Body of pancreas (tissue), 4 donors: Measurements from ENCODE around the gene BOD1L1. TPM values are rescaled to one million over a fixed set of nuclear protein-coding genes. Genes with fewer than 3 reads are reported as not detected.

Experiments
- ATAC-seq: fragments of 150-250 bp; one replicate; pipeline ENCODE4 v1.9.1; 2016
- DNase-seq, 4 donors: peaks; one replicate each; pipeline ENCODE4 v3.0.0-alpha.2; 2019
- H3K27ac ChIP-seq, 4 donors: fragments of 200-600 bp; sonication (generic); 1 replicate in 3 of 4; 2 replicates in 1 of 4; pipeline versions ENCODE4 v1.5.1 to v1.6.1; 2016 to 2019; ENCODE audit warnings: mild to moderate bottlenecking in 1 of 4, mixed read lengths in 1 of 4, moderate library complexity in 1 of 4
- H3K27me3 ChIP-seq, 2 donors: fragments of 200-600 bp; sonication (generic); one replicate each; pipeline ENCODE4 v1.6.0; 2016; ENCODE audit warnings: mild to moderate bottlenecking in 1 of 2
- H3K36me3 ChIP-seq, 2 donors: fragments of 200-600 bp; sonication (generic); replicated peaks in 1 of 2; 2 replicates each; pipeline ENCODE4 v1.5.1; 2016; ENCODE audit warnings: low read depth in 2 of 2; ENCODE audit not compliant: insufficient read depth in 1 of 2
- H3K4me1 ChIP-seq: fragments of 200-600 bp; sonication (generic); one replicate; pipeline ENCODE4 v1.6.0; 2016
- H3K4me3 ChIP-seq, 2 donors: fragments of 200-600 bp; sonication (generic); 1 replicate in 1 of 2; 2 replicates in 1 of 2; pipeline ENCODE4 v1.5.1; 2016 to 2019
- H3K9me3 ChIP-seq, 3 donors: fragments of 200-600 bp; sonication (generic); 1 replicate in 2 of 3; 2 replicates in 1 of 3; pipeline ENCODE4 v1.5.1; 2016
- CTCF ChIP-seq, 7 experiments: fragments of 450-650 bp in 4 of 7; fragments of 200-600 bp in 3 of 7; sonication (generic) in 3 of 7; IDR thresholded peaks; one replicate each; pipeline ENCODE4 v1.5.1; 2016 to 2019; ENCODE audit warnings: antibody characterized with exemption in 7 of 7
- POLR2A ChIP-seq, 3 donors: fragments of 450-650 bp; IDR thresholded peaks; one replicate each; pipeline ENCODE4 v1.6.1; 2016; ENCODE audit warnings: antibody characterized with exemption in 3 of 3, mild to moderate bottlenecking in 2 of 3
- WGBS, 2 donors: methylation state at CpG; one replicate each; pipeline ENCODE4 v1.1.5; 2017; 5-methylcytosine and 5-hydroxymethylcytosine counted together
- intact Hi-C: fragments of 100-400 bp; cut with DNase I; formaldehyde crosslinking; loops from one replicate; pipeline ENCODE4 v1.15.1; 2023
- total RNA-seq, 2 donors: library from RNA; depleted of rRNA; stranded (reverse); fragments of >200 nt; gene quantifications; one replicate each; pipeline ENCODE4 v1.1.0, GENCODE V29; 2016

The BOD1L1 gene
- total RNA-seq, 2 donors from 2014 or later = 28.5 to 31.0 TPM

GRCh38 chr4:13540446-13541175 lies 86.9 kb downstream of the BOD1L1 start:
- 12 to 23% methylated on average over 23 of the region's 23 CpGs for WGBS, 2 donors
- Histone ChIP-seq H3K4me3 (no peak overlapping the region), H3K27ac (no peak overlapping the region), H3K27me3 (peaks cover 0 to 66% of the 10 kb centered on the region in 2 donors), H3K9me3 (no peaks in the 10 kb centered on the region), H3K4me1 (peaks cover 38% of the 10 kb centered on the region), H3K36me3 (no peaks in the 10 kb centered on the region)
- no peak for DNase-seq
- intact Hi-C loops = loop anchor here (5.0 to 10.0 kb wide), 2 partner anchors 688 to 806 kb away; no protein-coding TSS in a partner anchor
- TF ChIP-seq CTCF (IDR thresholded peaks at IDR 0.05) = no peak
- no peak for TF ChIP-seq POLR2A (IDR thresholded peaks at IDR 0.05)
- ATAC-seq = no peak

DNA sequence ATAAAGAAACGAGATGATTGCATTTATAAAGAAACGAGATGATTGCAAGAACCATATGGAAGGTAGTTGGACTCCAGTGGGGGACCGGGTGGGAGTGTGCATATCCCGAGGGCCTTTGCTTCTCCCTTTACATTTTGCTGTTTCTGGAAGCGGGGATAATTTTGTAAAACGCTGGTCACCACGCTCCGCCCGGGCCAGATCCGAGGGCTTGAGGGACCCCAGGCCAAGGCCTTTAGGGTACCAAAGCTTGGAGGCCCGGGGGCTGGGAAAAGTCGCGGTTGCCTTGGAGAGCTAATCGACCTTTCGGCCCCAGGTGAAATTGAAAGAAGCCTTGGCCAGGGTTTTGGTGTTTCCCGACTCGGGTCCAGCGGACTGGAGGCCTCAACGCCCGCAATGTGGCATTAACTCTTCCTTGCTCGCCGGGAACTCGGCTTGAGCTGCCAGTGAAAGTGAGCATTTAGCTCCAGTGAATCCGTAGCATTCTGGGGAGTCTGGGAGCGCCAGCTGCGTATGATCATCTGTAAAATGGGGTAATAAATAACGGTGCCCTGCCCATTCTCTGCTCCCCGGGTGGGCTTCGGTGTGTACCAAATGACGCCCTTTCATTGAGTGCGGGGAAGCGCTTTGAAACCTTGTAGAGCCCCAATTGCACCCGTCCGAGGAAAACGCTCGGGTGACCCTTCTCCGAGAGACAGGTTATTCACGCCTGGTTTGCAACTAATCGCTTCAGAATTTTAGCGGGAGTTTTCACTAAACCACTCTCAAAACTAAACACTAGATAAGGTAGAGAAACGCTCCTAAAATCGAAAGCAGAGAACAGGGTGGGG lies 87.7 kb downstream of the BOD1L1 start:
- no peak overlapping the region for H3K27ac ChIP-seq

GRCh38 chr4:13539047-13539618 lies 88.4 kb downstream of the BOD1L1 start:
- H3K4me1 ChIP-seq = peaks cover 26% of the 10 kb centered on the region
- no peak overlapping the region for H3K27ac ChIP-seq
- ATAC-seq (no peak), DNase-seq (no peak)
- no peaks in the 10 kb centered on the region for H3K9me3 ChIP-seq
- TF ChIP-seq POLR2A (IDR thresholded peaks at IDR 0.05) (no peak), CTCF (IDR thresholded peaks at IDR 0.05) (no peak)
- intact Hi-C loops = no loop called here
- no peak overlapping the region for H3K4me3 ChIP-seq
- H3K36me3 ChIP-seq = no peaks in the 10 kb centered on the region
- H3K27me3 ChIP-seq = peaks cover 0 to 62% of the 10 kb centered on the region in 2 donors
- WGBS, 2 donors = 4 to 6% methylated on average over 21 to 23 of the region's 23 CpGs

More for the DNA sequence above, 87.7 kb downstream of the BOD1L1 start:
- intact Hi-C loops = loop anchor here (5.0 to 10.0 kb wide), 2 partner anchors 688 to 805 kb away; no protein-coding TSS in a partner anchor
- DNase-seq = no peak
- peaks cover 33% of the 10 kb centered on the region for H3K4me1 ChIP-seq
- no peak overlapping the region for H3K4me3 ChIP-seq
- no peaks in the 10 kb centered on the region for H3K36me3 ChIP-seq
- no peak for ATAC-seq
- TF ChIP-seq POLR2A (IDR thresholded peaks at IDR 0.05) (no peak), CTCF (IDR thresholded peaks at IDR 0.05) (no peak)
- 10 to 14% methylated on average over 34 to 42 of the region's 42 CpGs for WGBS, 2 donors
- no peaks in the 10 kb centered on the region for H3K9me3 ChIP-seq
- peaks cover 0 to 66% of the 10 kb centered on the region in 2 donors for H3K27me3 ChIP-seq

GRCh38 chr4:13538427-13538973 lies 89.0 kb downstream of the BOD1L1 start:
- Histone ChIP-seq H3K27ac (no peak overlapping the region), H3K36me3 (no peaks in the 10 kb centered on the region), H3K4me1 (peaks cover 19% of the 10 kb centered on the region), H3K4me3 (no peak overlapping the region), H3K9me3 (no peaks in the 10 kb centered on the region), H3K27me3 (peaks cover 0 to 55% of the 10 kb centered on the region in 2 donors)
- no peak for DNase-seq
- 18 to 19% methylated on average over 16 of the region's 16 CpGs for WGBS, 2 donors
- intact Hi-C loops = no loop called here
- TF ChIP-seq CTCF (IDR thresholded peaks at IDR 0.05) = no peak
- TF ChIP-seq POLR2A (IDR thresholded peaks at IDR 0.05) = no peak
- no peak for ATAC-seq
